Ectodermal cell (in vitro differentiated cells): ENCODE results near the gene PTCH2.
A peak's percentile ranks its signal among the peaks of the same experiment; 100 is the strongest.
"Not testable (repeated sequence)": the region's sequence is repeated elsewhere in the genome, so short reads cannot be mapped to it uniquely, and the experiment has no call there.

Experiments used
- H3K27ac ChIP-seq: 2 replicates; pipeline ENCODE4 v1.7.0; 2013; ENCODE audit warnings: mild to moderate bottlenecking, low read depth, low read length; ENCODE audit not compliant: insufficient read depth, poor library complexity, severe bottlenecking
- H3K27me3 ChIP-seq: 2 replicates; pipeline ENCODE4 v1.7.0; 2013; ENCODE audit warnings: mild to moderate bottlenecking, low read length; ENCODE audit not compliant: insufficient read depth, control insufficient read depth, poor library complexity, severe bottlenecking
- H3K36me3 ChIP-seq: one replicate; pipeline ENCODE4 v1.7.0; 2013; ENCODE audit warnings: low read length; ENCODE audit not compliant: control insufficient read depth, insufficient read depth
- H3K4me1 ChIP-seq: one replicate; pipeline ENCODE4 v1.7.0; 2013; ENCODE audit warnings: low read length; ENCODE audit not compliant: control insufficient read depth, insufficient read depth
- H3K4me3 ChIP-seq: 2 replicates; pipeline ENCODE4 v1.7.0; 2013; ENCODE audit warnings: low read depth, low read length, control low read depth; ENCODE audit not compliant: insufficient read depth
- H3K9me3 ChIP-seq: 2 replicates; pipeline ENCODE4 v1.7.0; 2013; ENCODE audit warnings: mild to moderate bottlenecking, low read length, moderate library complexity; ENCODE audit not compliant: control insufficient read depth
- WGBS, 2 experiments: methylation state at CpG; one replicate each; pipeline ENCODE4 v1.1.7; 2013; ENCODE audit warnings: missing lambda C conversion rate in 2 of 2; 5-methylcytosine and 5-hydroxymethylcytosine counted together

PTCH2 gene

GRCh38 chr1:44842486-44842861 lies 579 bp downstream of the PTCH2 start:
- 62 to 63% methylated on average over 16 of the region's 16 CpGs for WGBS, 2 experiments

GRCh38 chr1:44839576-44839975 lies 3.5 kb downstream of the PTCH2 start:
- no peaks in the 10 kb centered on the region for H3K9me3 ChIP-seq
- WGBS, 2 experiments, result 92 to 93% methylated on average over 4 of the region's 4 CpGs
- no peak overlapping the region for H3K27ac ChIP-seq
- no peaks in the 10 kb centered on the region for H3K36me3 ChIP-seq
- peaks cover 21% of the 10 kb centered on the region for H3K27me3 ChIP-seq
- no peak overlapping the region for H3K4me3 ChIP-seq
- H3K4me1 ChIP-seq, result no peaks in the 10 kb centered on the region

More at GRCh38 chr1:44842486-44842861, 579 bp downstream of the PTCH2 start:
- H3K27me3 ChIP-seq, result peaks cover 21% of the 10 kb centered on the region
- no peaks in the 10 kb centered on the region for H3K4me1 ChIP-seq
- H3K27ac ChIP-seq, result no peak overlapping the region
- H3K9me3 ChIP-seq, result no peaks in the 10 kb centered on the region
- H3K36me3 ChIP-seq, result no peaks in the 10 kb centered on the region
- H3K4me3 ChIP-seq, result peak overlapping the region; percentile 55

- H3K27me3 ChIP-seq, result peaks cover 21% of the 10 kb centered on the region
- 90 to 95% methylated on average over 11 of the region's 11 CpGs for WGBS, 2 experiments
- H3K4me1 ChIP-seq, H3K36me3 ChIP-seq, H3K4me3 ChIP-seq, H3K27ac ChIP-seq, H3K9me3 ChIP-seq: not testable (repeated sequence)
Observed at GRCh38 chr1:44838294-44838693, 4.8 kb downstream of the PTCH2 start.

DNA sequence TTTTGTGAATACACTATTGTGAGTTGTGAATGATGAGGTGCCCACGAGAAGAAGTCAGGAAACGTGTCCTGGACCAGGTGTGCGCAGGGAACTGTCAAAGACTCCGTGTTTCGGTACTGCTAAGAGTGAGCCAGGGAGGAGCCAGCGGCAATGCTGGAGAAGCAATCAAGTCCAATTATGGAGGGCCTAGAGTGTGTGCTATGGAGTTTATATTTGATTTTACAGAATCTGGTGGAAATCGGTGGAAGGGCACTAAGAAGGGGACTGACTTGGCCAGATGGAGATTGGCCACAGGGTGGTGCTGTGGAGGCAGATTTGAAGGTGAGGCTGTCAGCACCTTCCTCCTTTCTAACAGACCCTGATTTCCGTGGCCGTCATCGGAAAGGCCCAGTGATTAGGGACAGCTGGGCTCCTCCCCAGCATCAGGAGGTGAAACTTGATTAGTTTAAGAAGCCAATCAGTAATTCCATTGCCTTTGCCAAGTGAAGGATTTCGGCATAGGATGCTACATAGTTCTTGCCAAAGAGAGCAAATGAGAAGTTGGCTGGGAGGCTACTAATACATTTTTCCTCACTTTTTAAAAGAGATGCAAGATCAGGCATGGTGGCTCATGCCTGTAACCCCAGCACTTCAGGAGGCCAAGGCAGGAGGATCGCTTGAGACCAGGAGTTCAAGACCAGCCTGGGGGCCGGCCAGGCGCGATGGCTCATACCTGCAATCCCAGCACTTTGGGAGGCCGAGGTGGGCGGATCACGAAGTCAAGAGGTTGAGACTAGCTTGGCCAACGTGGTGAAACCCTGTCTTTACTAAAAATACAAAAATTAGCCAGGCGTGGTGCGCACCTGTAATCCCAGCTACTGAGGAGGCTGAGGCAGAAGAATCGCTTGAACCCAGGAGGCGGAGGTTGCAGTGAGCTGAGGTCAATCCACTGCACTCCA lies 7.0 kb downstream of the PTCH2 start:
- no peaks in the 10 kb centered on the region for H3K36me3 ChIP-seq
- no peaks in the 10 kb centered on the region for H3K9me3 ChIP-seq
- no peak overlapping the region for H3K4me3 ChIP-seq
- peaks cover under 1% of the 10 kb centered on the region for H3K27me3 ChIP-seq
- H3K27ac ChIP-seq, result no peak overlapping the region
- WGBS, 2 experiments, result 72 to 74% methylated on average over 23 of the region's 23 CpGs
- no peaks in the 10 kb centered on the region for H3K4me1 ChIP-seq

GRCh38 chr1:44834328-44834727 lies 8.7 kb downstream of the PTCH2 start:
- no peak overlapping the region for H3K27ac ChIP-seq
- WGBS, 2 experiments, result 89 to 92% methylated on average over 7 of the region's 7 CpGs
- no peaks in the 10 kb centered on the region for H3K9me3 ChIP-seq

DNA sequence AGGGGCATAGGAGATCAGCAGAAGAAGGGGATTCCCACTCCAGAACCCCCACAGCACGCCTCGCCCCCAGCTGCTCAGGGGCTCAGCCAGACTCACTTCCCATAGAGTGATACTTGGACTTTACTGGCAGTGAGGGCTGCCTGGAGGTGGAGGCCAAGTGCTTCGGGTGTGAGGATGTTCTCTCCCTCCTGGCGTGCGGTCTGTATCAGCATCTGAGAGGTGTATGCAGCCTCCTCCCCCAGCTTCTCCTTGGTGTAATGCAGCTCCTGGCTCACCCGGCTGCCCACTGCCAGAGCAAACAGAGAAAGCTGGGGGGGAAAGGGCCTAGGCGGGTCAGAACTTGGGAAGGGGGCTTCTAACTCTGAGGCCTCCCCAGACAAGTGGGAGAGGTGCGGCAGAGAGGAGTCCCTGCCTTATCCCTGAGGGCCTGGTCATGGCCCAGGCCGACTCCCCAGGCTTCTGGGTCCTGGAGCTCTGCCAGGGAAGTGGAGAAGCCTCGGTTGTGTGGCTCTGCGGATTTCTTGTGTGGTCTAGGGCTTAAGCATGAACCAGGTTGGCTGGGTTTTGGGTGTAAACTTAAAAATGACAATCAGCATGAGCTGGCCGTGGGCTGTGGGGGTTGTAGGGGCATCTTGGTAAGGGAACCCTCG lies 10.9 kb downstream of the PTCH2 start:
- 83 to 87% methylated on average over 13 of the region's 13 CpGs for WGBS, 2 experiments
- H3K4me1 ChIP-seq, result no peaks in the 10 kb centered on the region
- H3K4me3 ChIP-seq, result no peak overlapping the region
- no peak overlapping the region for H3K27ac ChIP-seq
- H3K27me3 ChIP-seq, result no peaks in the 10 kb centered on the region
- no peaks in the 10 kb centered on the region for H3K9me3 ChIP-seq
- H3K36me3 ChIP-seq, result no peaks in the 10 kb centered on the region

More at GRCh38 chr1:44834328-44834727, 8.7 kb downstream of the PTCH2 start:
- Histone ChIP-seq H3K4me1 (no peaks in the 10 kb centered on the region), H3K36me3 (no peaks in the 10 kb centered on the region), H3K4me3 (no peak overlapping the region), H3K27me3 (no peaks in the 10 kb centered on the region)

DNA sequence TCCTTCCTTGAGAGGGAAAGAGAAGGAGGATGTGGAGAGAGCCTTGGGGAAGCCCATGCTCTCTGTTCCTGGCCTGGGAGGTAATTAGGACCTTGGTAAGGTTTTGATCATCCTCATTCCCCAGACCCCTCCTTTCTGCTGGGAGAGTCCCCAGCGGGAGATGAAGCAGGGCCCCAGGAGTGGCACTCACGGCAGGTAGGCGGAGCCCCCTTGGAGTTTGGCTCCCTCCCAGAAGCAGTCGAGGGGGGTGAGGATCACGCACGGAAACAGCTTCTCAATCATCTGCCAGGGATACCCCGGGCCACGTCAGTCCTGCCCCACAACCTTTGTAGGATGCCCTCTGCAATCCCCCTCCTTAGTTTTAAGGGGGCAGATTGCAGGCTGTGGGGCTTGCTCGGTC lies 11.5 kb downstream of the PTCH2 start:
- Histone ChIP-seq H3K36me3 (no peaks in the 10 kb centered on the region), H3K27ac (no peak overlapping the region), H3K4me3 (no peak overlapping the region), H3K27me3 (no peaks in the 10 kb centered on the region), H3K4me1 (no peaks in the 10 kb centered on the region), H3K9me3 (no peaks in the 10 kb centered on the region)
- WGBS, 2 experiments, result 59 to 64% methylated on average over 9 of the region's 9 CpGs

DNA sequence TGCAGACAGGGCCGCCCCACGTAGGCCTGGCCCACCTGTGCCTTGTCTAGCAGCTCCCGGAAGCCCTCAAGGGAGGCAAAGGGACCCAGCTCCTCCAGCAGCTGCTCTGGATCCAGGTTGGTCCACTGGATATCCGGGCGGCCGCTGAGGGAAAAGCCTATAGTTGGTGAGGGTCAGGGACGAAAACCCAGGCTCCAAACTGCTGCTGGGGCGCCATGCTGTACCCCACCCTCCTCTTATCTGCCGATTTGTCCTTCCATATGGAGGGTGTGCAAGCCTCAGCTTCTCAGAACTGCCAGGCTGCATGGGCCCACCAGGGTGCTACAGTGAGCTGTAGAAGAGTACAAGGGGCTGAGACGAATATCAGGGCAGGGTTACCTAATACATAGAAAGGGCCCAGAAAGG lies 12.2 kb downstream of the PTCH2 start:
- no peak overlapping the region for H3K27ac ChIP-seq
- H3K9me3 ChIP-seq, result no peaks in the 10 kb centered on the region
- WGBS, 2 experiments, result 92 to 93% methylated on average over 10 of the region's 10 CpGs
- H3K36me3 ChIP-seq, result no peaks in the 10 kb centered on the region
- no peak overlapping the region for H3K4me3 ChIP-seq
- no peaks in the 10 kb centered on the region for H3K27me3 ChIP-seq
- H3K4me1 ChIP-seq, result no peaks in the 10 kb centered on the region

DNA sequence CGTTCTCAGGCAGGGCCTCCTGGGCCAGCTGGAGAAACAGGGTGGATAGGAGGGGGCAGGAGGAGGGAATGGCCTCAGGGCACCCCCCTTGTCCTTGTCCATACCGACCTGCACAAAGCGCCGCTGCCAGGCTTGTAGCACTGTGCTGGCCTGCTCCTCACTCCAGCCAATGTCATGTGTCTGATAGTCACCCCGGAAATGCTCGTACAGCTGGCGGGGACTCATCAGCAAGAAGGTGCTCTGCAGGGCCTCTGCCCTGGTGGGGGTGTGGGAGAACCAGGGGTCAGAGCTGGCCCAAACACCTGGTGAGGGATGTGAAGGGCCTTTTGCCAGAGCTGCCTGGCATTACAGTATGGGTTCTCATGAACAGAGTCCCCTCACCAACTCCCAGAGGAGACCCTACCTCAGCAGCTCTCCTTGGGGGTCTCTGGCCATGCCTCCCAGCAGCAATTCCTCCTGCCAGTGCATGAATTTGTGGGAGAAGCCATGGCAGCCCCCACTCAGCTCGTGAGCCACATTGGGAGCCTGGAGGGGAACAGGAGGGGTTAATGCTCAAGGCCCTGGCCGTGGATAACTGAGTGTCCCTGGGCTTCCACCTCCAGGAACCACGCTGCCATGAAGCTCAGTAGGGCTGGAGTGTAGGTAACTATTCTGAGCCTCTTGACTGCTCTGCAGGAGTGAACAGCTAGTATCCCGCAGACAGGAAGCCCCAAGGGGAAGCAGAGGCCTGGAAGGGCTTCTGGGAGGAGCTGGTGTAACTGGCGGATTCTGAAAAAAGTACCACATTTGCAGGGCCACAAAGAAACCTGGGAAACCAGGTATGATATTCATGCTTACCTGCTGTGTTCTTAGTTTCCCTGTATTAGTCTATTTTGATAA lies 13.3 kb downstream of the PTCH2 start:
- no peaks in the 10 kb centered on the region for H3K4me1 ChIP-seq
- H3K27ac ChIP-seq, result no peak overlapping the region
- no peaks in the 10 kb centered on the region for H3K36me3 ChIP-seq
- no peak overlapping the region for H3K4me3 ChIP-seq
- WGBS, 2 experiments, result 91 to 93% methylated on average over 12 of the region's 12 CpGs
- H3K9me3 ChIP-seq, result no peaks in the 10 kb centered on the region
- no peaks in the 10 kb centered on the region for H3K27me3 ChIP-seq
